CD4-positive, alpha-beta T cell (primary cell): ENCODE data around the gene TIRAP. TPM values are rescaled to one million over a fixed set of nuclear protein-coding genes. Genes with fewer than 3 reads are reported as not detected.

Source experiments
- ATAC-seq: fragments of 200-7000 bp; cut with Tn5 transposase; one replicate; pipeline ENCODE4 v1.10.0; 2022; ENCODE audit warnings: mild to moderate bottlenecking; ENCODE audit not compliant: poor library complexity
- CTCF ChIA-PET: fragments of 350-600 bp; sonication (Branson Sonifier 250); formaldehyde crosslinking; loops from one replicate; lab custom pipeline; 2021; ENCODE audit warnings: antibody characterized with exemption, inconsistent platforms; lab: Charles Lee
- POLR2A ChIA-PET: fragments of 350-600 bp; sonication (Branson Sonifier 250); formaldehyde crosslinking; loops from one replicate; lab custom pipeline; 2021; ENCODE audit warnings: antibody characterized with exemption, inconsistent platforms; lab: Charles Lee
- DNase-seq, 14 experiments: peaks; one replicate each; pipeline ENCODE4 v3.0.0-alpha.2; 2013 to 2020; ENCODE audit warnings: mixed read lengths in 2 of 14
- H3K27ac ChIP-seq, 2 donors: one replicate each; pipeline versions ENCODE4 v1.5.1 to v1.7.0; 2013; ENCODE audit warnings: low read length in 2 of 2, low read depth in 1 of 2, mild to moderate bottlenecking in 1 of 2
- H3K27me3 ChIP-seq, 2 experiments: 1 replicate in 1 of 2; 2 replicates in 1 of 2; pipeline versions ENCODE4 v1.6.1 to v1.7.0; 2013; ENCODE audit warnings: low read length in 2 of 2, control low read depth in 1 of 2, mild to moderate bottlenecking in 1 of 2, moderate library complexity in 1 of 2; ENCODE audit not compliant: insufficient read depth in 2 of 2, control insufficient read depth in 1 of 2
- H3K36me3 ChIP-seq: one replicate; pipeline ENCODE4 v1.6.1; 2013; ENCODE audit warnings: low read length, control low read depth; ENCODE audit not compliant: insufficient read depth
- H3K4me1 ChIP-seq: one replicate; pipeline ENCODE4 v1.6.1; 2013; ENCODE audit warnings: low read length, control low read depth; ENCODE audit not compliant: insufficient read depth
- H3K4me3 ChIP-seq: one replicate; pipeline ENCODE4 v1.5.1; 2013; ENCODE audit warnings: mild to moderate bottlenecking, low read length, moderate library complexity
- H3K9me3 ChIP-seq, 2 experiments: 1 replicate in 1 of 2; 2 replicates in 1 of 2; pipeline versions ENCODE4 v1.6.1 to v1.7.0; 2013; ENCODE audit warnings: low read length in 2 of 2, mild to moderate bottlenecking in 2 of 2, control low read depth in 1 of 2, moderate library complexity in 1 of 2; ENCODE audit not compliant: control insufficient read depth in 1 of 2, insufficient read depth in 1 of 2
- H3K27ac Mint-ChIP-seq: one replicate; pipeline ENCODE4 v1.8.0; 2020; ENCODE audit warnings: mixed read lengths
- H3K27me3 Mint-ChIP-seq: one replicate; pipeline ENCODE4 v1.8.0; 2021; ENCODE audit warnings: mixed read lengths
- H3K36me3 Mint-ChIP-seq: one replicate; pipeline ENCODE4 v1.8.0; 2021; ENCODE audit warnings: low read depth, mixed read lengths
- H3K4me1 Mint-ChIP-seq: one replicate; pipeline ENCODE4 v1.8.0; 2021; ENCODE audit warnings: low read depth, mixed read lengths
- H3K4me3 Mint-ChIP-seq: one replicate; pipeline ENCODE4 v1.8.0; 2020; ENCODE audit warnings: mild to moderate bottlenecking, mixed read lengths
- H3K9me3 Mint-ChIP-seq: one replicate; pipeline ENCODE4 v1.8.0; 2020; ENCODE audit warnings: mixed read lengths
- intact Hi-C, 2 experiments: fragments of 100-400 bp; cut with DNase I in 1 of 2; cut with micrococcal nuclease in 1 of 2; formaldehyde crosslinking; loops; one replicate each; pipeline versions ENCODE4 v1.15.1 to v1.9.0; 2023 to 2025; cut with DNase I, micrococcal nuclease
- total RNA-seq, 174 experiments: library from RNA in 2 of 174; stranded (reverse) in 2 of 174; gene quantifications; one replicate each; pipeline ENCODE4 v1.2.3 and lab custom pipeline; 2021 to 2026
- TF ChIP-seq, protein P1 (sequence below): fragments of 200-600 bp; IDR thresholded peaks from one replicate; pipeline ENCODE4 v1.8.0; 2022; ENCODE audit warnings: antibody characterized with exemption, mild to moderate bottlenecking

TIRAP gene
- total RNA-seq, 2 experiments from 2014 or later = 7.7 to 7.9 TPM

DNA sequence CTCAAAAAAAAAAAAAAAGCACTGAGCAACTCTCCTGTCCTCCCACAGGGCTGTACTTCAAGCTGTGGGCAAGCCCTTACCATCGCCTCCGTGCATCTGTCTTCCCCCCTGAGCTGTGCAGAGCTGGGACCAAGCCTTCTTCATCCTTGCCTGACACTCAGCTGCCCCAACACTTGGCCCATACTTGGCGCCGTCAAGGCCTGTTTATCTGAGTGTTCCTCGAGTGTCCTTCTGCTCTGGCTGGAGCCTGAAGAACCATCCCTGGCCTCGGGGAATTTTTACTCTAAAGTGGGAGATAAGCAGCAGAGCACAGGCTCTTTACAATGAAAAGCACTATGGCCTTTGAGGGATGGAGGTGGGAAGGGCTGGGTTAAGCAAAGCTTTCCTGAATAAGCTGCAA is 1.6 kb upstream of the TIRAP start:
- H3K36me3 Mint-ChIP-seq = peaks cover 31% of the 10 kb centered on the region
- DNase-seq (no peak), ATAC-seq (no peak)
- H3K9me3 Mint-ChIP-seq = no peaks in the 10 kb centered on the region
- Histone ChIP-seq H3K4me3 (no peak overlapping the region), H3K9me3 (no peaks in the 10 kb centered on the region), H3K4me1 (peaks cover 56% of the 10 kb centered on the region), H3K36me3 (peaks cover 13% of the 10 kb centered on the region), H3K27ac (no peak overlapping the region), H3K27me3 (no peaks in the 10 kb centered on the region)
- intact Hi-C loops = loop anchor here in 1 of 2 experiments (1.0 to 10.0 kb wide), 3 partner anchors 11 to 1324 kb away; partner anchors contain the start of gene CHEK1
- ChIA-PET CTCF (no interaction called here), POLR2A (interaction anchor here (1.8 to 5.0 kb wide), 4 partner anchors 12 to 394 kb away, joined by 7 to 77 read pairs (median 20); partner anchors contain the start of genes DCPS, FOXRED1, HYLS1 and SRPRA)
- H3K27me3 Mint-ChIP-seq = no peaks in the 10 kb centered on the region
- H3K4me1 Mint-ChIP-seq = peaks cover 51% of the 10 kb centered on the region
- peak overlapping the region; percentile 99 for H3K27ac Mint-ChIP-seq
- TF ChIP-seq, protein P1, sequence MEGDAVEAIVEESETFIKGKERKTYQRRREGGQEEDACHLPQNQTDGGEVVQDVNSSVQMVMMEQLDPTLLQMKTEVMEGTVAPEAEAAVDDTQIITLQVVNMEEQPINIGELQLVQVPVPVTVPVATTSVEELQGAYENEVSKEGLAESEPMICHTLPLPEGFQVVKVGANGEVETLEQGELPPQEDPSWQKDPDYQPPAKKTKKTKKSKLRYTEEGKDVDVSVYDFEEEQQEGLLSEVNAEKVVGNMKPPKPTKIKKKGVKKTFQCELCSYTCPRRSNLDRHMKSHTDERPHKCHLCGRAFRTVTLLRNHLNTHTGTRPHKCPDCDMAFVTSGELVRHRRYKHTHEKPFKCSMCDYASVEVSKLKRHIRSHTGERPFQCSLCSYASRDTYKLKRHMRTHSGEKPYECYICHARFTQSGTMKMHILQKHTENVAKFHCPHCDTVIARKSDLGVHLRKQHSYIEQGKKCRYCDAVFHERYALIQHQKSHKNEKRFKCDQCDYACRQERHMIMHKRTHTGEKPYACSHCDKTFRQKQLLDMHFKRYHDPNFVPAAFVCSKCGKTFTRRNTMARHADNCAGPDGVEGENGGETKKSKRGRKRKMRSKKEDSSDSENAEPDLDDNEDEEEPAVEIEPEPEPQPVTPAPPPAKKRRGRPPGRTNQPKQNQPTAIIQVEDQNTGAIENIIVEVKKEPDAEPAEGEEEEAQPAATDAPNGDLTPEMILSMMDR = no peak
- peak overlapping the region; percentile 95 for H3K4me3 Mint-ChIP-seq

DNA sequence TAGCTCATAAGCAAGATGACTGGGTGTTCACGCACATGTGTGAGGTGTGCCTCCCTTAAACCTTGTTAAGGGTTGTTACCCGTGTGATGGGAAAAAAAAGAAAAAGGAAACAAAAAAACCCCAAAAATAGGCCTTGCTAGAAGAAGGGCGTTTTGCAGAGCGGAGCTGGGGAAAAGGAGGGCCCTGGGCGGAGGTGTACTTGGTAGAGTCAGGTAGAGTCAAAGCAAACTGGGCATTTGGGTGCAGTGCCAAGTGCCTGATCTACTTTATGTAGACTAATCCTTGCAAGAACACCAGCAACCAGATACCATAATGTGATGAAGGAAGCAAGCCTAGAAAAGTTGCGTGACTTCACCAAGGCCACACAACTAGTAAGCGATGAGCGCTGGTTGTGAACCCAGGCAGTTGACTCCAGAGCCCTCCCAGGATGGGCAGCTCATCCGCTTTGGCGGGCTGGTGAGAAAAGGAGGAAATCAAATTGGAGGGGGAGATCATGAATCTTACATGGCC is 1.2 kb upstream of the TIRAP start:
- Histone ChIP-seq H3K9me3 (no peaks in the 10 kb centered on the region), H3K36me3 (peaks cover 13% of the 10 kb centered on the region), H3K4me1 (peaks cover 56% of the 10 kb centered on the region), H3K27me3 (no peaks in the 10 kb centered on the region), H3K4me3 (peak overlapping the region; percentile 89), H3K27ac (peak overlapping the region in 1 of 2 donors; percentile 54)
- intact Hi-C loops = loop anchor here (1.0 to 10.0 kb wide), 5 partner anchors 11 to 1324 kb away; partner anchors contain the start of genes CHEK1 (in 1 of the 2) and SRPRA (in 1 of the 2)
- peak overlapping the region; percentile 95 for H3K4me3 Mint-ChIP-seq
- ChIA-PET POLR2A (interaction anchor here (0.9 to 5.0 kb wide), 7 partner anchors 13 to 394 kb away, joined by 4 to 77 read pairs (median 8); partner anchors contain the start of genes DCPS, FAM118B, FOXRED1 and HYLS1), CTCF (no interaction called here)
- DNase-seq (no peak), ATAC-seq (no peak)
- peaks cover 36% of the 10 kb centered on the region for H3K36me3 Mint-ChIP-seq
- H3K9me3 Mint-ChIP-seq = no peaks in the 10 kb centered on the region
- TF ChIP-seq, protein P1 = no peak
- no peaks in the 10 kb centered on the region for H3K27me3 Mint-ChIP-seq
- H3K4me1 Mint-ChIP-seq = peaks cover 56% of the 10 kb centered on the region
- peak overlapping the region; percentile 99 for H3K27ac Mint-ChIP-seq

DNA sequence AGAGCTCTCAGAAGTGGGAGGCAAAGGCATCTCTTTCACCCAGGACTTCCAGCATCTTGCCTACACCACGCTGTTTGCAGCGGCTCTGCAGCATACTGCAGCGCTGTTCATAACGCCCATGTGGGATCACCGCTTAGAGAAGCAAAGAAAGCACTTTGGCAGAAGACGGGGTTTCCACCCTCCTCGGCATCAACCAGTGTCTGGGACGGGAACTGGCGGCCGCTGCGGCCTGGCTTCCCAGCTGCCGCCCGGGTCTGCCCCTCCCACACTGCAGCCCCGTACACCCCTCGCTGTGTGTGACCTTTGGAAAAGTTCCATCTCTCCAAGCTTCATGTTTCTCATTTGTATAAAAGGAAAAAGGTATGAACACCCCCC is 545 bp upstream of the TIRAP start:
- intact Hi-C loops = loop anchor here (1.0 to 10.0 kb wide), 4 partner anchors 14 to 1325 kb away; partner anchors contain the start of genes CHEK1 (in 1 of the 2) and SRPRA (in 1 of the 2)
- Mint-ChIP-seq H3K4me1 (peaks cover 59% of the 10 kb centered on the region), H3K27ac (peak overlapping the region; percentile 99), H3K36me3 (peaks cover 38% of the 10 kb centered on the region), H3K9me3 (no peaks in the 10 kb centered on the region), H3K4me3 (peak overlapping the region; percentile 95), H3K27me3 (no peaks in the 10 kb centered on the region)
- Histone ChIP-seq H3K4me1 (peaks cover 56% of the 10 kb centered on the region), H3K9me3 (no peaks in the 10 kb centered on the region), H3K27ac (peak overlapping the region; percentile 77 to 80), H3K27me3 (no peaks in the 10 kb centered on the region), H3K4me3 (peak overlapping the region; percentile 89), H3K36me3 (peaks cover 10% of the 10 kb centered on the region)
- peak; percentile 63 for ATAC-seq
- CTCF ChIA-PET = no interaction called here
- DNase-seq = peak; percentile 25 to 71 (median 38)
- TF ChIP-seq, protein P1 = no peak
- POLR2A ChIA-PET = interaction anchor here (0.7 to 5.0 kb wide), 10 partner anchors 10 to 1536 kb away, joined by 3 to 77 read pairs (median 7); partner anchors contain the start of genes DCPS, FAM118B, FOXRED1 and HYLS1
